ENCODE results near the gene FAM161B.
"Not testable (repeated sequence)": the region's sequence is repeated elsewhere in the genome, so short reads cannot be mapped to it uniquely, and the experiment has no call there.

The FAM161B gene, protein sequence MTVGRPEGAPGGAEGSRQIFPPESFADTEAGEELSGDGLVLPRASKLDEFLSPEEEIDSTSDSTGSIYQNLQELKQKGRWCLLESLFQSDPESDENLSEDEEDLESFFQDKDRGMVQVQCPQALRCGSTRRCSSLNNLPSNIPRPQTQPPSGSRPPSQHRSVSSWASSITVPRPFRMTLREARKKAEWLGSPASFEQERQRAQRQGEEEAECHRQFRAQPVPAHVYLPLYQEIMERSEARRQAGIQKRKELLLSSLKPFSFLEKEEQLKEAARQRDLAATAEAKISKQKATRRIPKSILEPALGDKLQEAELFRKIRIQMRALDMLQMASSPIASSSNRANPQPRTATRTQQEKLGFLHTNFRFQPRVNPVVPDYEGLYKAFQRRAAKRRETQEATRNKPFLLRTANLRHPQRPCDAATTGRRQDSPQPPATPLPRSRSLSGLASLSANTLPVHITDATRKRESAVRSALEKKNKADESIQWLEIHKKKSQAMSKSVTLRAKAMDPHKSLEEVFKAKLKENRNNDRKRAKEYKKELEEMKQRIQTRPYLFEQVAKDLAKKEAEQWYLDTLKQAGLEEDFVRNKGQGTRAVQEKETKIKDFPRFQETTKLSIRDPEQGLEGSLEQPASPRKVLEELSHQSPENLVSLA

GRCh38 chr14:73949752-73950734 lies at the start of gene FAM161B, which contains the start of gene COQ6:
FAM161B (minus strand) TSS chr14:73950094; CDS start chr14:73950026, 68 bp downstream.
COQ6 (plus strand) TSS chr14:73950302; CDS start chr14:73950333, 31 bp downstream.
- DNase-seq: peak; percentile 93

GRCh38 chr14:73998726-73999125 lies 48.8 kb upstream of the FAM161B start:
- no peak for DNase-seq

DNA sequence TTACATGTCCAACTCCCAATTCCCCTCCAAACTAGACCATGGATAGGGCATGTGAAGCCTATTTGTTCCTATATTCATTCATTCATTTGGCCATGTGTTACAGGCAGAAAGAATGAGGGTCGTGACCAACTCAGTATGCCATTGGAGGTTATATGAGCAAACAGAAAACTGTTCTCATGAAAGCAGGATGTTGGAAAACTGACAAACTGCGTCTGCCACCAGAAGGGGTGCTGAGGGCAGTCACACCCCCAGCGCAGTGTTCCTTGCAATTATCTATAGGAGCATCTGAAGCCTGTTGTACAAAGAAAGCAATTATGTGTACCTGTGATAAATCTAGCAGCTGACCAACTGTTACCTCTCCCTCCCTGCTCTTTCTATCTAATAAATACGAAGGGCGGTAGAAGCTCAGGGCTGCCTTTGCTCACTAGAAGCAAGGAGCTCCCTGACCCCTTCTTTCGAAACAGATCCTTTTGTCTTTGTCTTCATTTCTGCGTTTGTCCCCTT lies 48.1 kb upstream of the FAM161B start:
- no peak for DNase-seq

GRCh38 chr14:73997108-73997943 lies 47.4 kb upstream of the FAM161B start:
- no peak for DNase-seq

GRCh38 chr14:73996731-73997107 lies 46.8 kb upstream of the FAM161B start:
- DNase-seq: no peak

GRCh38 chr14:73995977-73996378 lies 46.1 kb upstream of the FAM161B start:
- no peak for DNase-seq

DNA sequence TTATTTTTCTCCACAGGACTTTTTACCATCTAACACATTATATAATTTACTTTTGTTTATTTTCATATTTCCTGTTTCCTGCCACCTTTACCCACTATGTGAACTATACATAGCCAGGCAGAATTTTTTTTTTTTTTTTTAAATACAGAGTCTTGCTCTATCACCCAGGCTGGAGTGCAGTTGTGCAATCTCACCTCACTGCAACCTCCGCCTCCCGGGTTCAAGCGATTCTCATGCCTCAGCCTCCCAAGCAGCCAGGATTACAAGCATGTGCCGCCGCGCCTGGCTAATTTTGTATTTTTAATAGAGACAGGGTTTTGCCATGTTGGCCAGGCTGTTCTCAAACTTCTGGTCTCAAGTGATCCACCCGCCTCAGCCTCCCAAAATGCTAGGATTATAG lies 45.0 kb upstream of the FAM161B start:
- DNase-seq: not testable (repeated sequence)

GRCh38 chr14:73991092-73991491 lies 41.2 kb upstream of the FAM161B start:
- DNase-seq: no peak

GRCh38 chr14:73988656-73989055 lies 38.8 kb upstream of the FAM161B start:
- DNase-seq: not testable (repeated sequence)

DNA sequence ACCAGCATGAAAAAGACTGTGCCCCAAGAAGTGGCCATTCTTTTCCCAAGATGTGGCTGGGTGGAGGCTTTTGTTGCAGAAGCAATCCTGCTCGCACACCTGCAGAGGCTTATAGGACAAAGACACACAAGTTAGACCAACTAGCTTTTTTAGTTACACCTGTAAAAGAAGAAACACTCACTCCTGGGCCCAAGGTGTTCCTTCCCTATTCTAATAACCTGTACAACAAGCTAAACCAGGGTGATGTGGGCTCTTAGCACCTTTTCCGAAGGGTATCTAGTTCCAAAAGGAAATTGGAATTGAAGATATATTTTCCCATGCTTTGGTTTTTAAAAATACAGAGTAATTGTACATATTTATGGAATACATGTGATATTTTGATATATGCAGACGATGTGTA lies 38.2 kb upstream of the FAM161B start:
- no peak for DNase-seq

GRCh38 chr14:73977896-73978295 lies 28.0 kb upstream of the FAM161B start:
- no peak for DNase-seq

DNA sequence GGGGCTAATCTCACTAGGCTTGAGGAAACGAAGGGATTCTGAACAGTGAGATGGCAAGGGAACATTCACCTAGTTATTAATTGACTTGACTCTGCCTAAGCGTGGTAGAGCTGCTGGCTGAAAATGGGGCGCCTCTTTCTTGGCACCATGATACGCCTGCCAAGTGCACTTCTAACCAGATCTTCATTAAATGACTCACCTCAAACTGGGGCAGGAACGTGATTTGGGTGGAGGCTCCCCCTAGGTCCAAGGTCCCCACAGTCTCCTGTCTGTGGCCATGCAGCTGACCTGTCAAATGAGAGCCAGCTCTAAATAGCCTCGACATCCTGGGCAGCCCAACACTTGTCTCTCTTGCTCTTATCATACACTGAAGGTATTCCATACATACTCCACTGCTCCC lies 26.2 kb upstream of the FAM161B start:
- no peak for DNase-seq

GRCh38 chr14:73973497-73973896 lies 23.6 kb upstream of the FAM161B start:
- no peak for DNase-seq

DNA sequence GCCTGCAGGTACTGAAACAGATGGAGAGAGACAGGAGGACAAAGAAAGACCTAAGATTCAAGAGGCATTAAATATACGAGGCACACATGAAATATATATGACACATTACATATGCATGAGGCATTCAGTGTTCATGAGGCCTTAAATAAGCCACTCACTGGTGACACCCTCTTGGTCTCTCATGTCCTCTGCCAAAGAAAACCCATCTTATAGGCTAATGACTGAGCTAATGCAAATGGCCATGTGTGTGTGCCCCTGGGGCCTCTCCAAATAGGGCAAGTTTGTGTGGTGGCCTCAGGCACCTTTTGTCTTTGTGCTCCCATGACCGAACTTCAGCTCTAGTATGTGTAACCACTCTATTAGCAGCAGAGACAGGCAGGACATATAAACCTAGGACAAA lies 19.0 kb upstream of the FAM161B start:
- DNase-seq: no peak

DNA sequence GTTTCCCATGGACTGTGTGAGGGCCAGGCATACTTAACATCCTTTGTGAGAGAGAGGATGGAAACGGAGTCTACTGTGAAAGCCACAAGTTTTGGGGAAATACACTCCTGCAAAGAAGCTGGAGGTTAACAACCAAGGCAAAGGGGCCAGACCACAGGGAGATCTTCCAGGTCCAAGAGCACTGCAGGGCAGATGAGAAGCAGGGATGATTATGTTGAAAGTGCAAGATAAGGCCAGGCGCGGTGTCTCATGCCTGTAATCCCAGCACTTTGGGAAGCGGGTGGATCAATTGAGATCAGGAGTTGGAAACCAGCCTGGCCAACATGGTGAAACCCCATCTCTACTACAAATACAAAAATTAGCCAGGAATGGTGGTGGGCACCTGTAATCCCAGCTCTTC lies 15.3 kb upstream of the FAM161B start:
- no peak for DNase-seq

DNA sequence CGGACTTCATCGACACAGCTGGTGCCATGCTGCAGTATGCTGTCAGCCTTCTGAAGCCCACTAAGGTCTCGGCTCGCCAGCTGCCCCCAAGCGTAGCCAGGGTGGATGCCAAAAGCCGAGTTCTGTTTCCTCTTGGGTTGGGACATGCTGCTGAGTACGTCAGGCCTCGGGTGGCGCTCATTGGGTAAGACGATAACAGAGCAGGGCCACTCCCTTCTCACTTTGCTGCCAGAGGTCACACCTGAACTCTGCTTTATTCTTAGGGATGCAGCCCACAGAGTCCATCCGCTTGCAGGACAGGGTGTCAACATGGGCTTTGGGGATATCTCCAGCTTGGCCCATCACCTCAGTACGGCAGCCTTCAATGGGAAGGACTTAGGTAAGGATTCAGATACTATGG lies 11.3 kb upstream of the FAM161B start:
- DNase-seq: no peak

DNA sequence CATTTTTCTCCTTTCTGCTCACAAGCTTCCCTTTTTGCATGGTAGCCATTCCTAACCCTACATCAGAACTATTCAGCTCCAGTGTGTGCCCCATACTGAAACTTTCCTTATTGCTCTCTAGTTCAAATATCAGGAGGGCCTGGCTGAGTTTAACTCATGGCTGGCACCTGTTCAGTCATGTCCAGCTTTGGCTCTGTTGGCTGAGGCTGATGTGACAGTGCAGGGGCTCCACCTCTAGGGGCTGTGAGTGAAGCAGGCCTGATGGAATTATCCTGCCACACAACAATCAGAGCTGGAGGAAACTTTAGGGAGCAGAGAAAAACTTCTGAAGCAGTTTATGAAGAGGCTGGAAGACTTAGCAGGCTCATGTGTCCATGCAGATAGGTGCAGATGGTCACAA lies 8.7 kb upstream of the FAM161B start:
- DNase-seq: no peak

DNA sequence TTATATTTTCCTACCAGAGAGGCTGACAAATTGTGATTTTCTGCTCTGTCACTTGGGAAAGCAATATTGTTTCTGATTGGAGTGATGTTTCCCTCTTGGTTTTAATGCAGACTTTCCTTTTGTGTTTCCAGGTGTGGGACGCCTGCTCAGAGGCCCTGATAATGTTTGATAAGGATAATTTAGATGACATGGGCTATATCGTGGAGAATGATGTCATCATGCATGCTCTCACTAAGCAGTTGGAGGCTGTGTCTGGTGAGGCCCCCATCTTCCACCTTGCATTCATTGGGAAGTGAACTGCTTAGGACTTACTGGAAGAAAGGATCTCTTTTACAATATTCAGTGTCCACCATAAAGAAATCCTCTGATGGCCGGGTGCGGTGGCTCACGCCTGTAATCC lies 5.8 kb upstream of the FAM161B start:
- DNase-seq: no peak

GRCh38 chr14:73953731-73954130 lies 3.8 kb upstream of the FAM161B start:
- DNase-seq: no peak

GRCh38 chr14:73945159-73945670 lies 4.7 kb downstream of the FAM161B start:
- no peak for DNase-seq

- DNase-seq: no peak
Observed at GRCh38 chr14:73944432-73945158, 5.3 kb downstream of the FAM161B start.

Measured in NCI-H774 (cell line).